ENCODE measurements around the gene ESRRA.

ESRRA gene

GRCh38 chr11:64305075-64305690 lies at the start of gene ESRRA:
Gene ESRRA (plus strand): TSS chr11:64305524. CDS start chr11:64307180, 1,656 bp downstream.
- DNase-seq: peak; percentile 100

GRCh38 chr11:64256300-64256699 lies 49.0 kb upstream of the ESRRA start:
- DNase-seq: no peak

- DNase-seq: no peak
Observed at GRCh38 chr11:64258356-64258755, 47.0 kb upstream of the ESRRA start.

GRCh38 chr11:64258946-64259532 lies 46.3 kb upstream of the ESRRA start:
- no peak for DNase-seq

GRCh38 chr11:64259533-64260067 lies 45.7 kb upstream of the ESRRA start:
- no peak for DNase-seq

- no peak for DNase-seq
Observed at GRCh38 chr11:64260147-64260708, 45.1 kb upstream of the ESRRA start.

GRCh38 chr11:64261556-64262080 lies 43.7 kb upstream of the ESRRA start:
- DNase-seq: no peak

GRCh38 chr11:64262271-64263002 lies 42.9 kb upstream of the ESRRA start:
- no peak for DNase-seq

GRCh38 chr11:64263021-64263946 lies 42.0 kb upstream of the ESRRA start:
- DNase-seq: no peak

GRCh38 chr11:64263947-64264317 lies 41.4 kb upstream of the ESRRA start:
- no peak for DNase-seq

- no peak for DNase-seq
Observed at GRCh38 chr11:64264371-64264852, 40.9 kb upstream of the ESRRA start.

GRCh38 chr11:64265176-64266160 lies 39.9 kb upstream of the ESRRA start:
- DNase-seq: no peak

GRCh38 chr11:64266339-64266738 lies 39.0 kb upstream of the ESRRA start:
- no peak for DNase-seq

- no peak for DNase-seq
Observed at GRCh38 chr11:64267207-64267945, 37.9 kb upstream of the ESRRA start.

- no peak for DNase-seq
Observed at GRCh38 chr11:64268025-64268892, 37.1 kb upstream of the ESRRA start.

GRCh38 chr11:64268893-64269539 lies 36.3 kb upstream of the ESRRA start:
- peak; percentile 55 for DNase-seq

- peak; percentile 98 for DNase-seq
Observed at GRCh38 chr11:64269540-64270220, 35.6 kb upstream of the ESRRA start.

Measured in CD4-positive, alpha-beta T cell treated with Interleukin-17A for 4 hours (primary cell).